A673 (cell line): ENCODE data around the gene TMEM156.

Source experiments
- CTCF ChIP-seq: fragments of 300-800, 200-600 bp; sonication (generic); conservative IDR thresholded peaks from 2 replicates; pipeline ENCODE4 v1.5.1; 2017; ENCODE audit warnings: low read depth, mild to moderate bottlenecking, antibody characterized with exemption, low read length, moderate library complexity, mixed read lengths
- EZH2 ChIP-seq: fragments of 200-600 bp; sonication (generic); IDR thresholded peaks from 2 replicates; pipeline ENCODE4 v1.6.1; 2017; ENCODE audit warnings: borderline replicate concordance, low read depth, mild to moderate bottlenecking, mixed read lengths, antibody characterized with exemption, low read length; ENCODE audit not compliant: poor library complexity, severe bottlenecking

GRCh38 chr4:39021631-39022030, 10.6 kb downstream of the TMEM156 start:
- TF ChIP-seq CTCF = no peak
- no peak for TF ChIP-seq EZH2
